Measurements from ENCODE around the gene RABGEF1.
"Not testable (repeated sequence)": the region's sequence is repeated elsewhere in the genome, so short reads cannot be mapped to it uniquely, and the experiment has no call there.

The RABGEF1 gene

DNA sequence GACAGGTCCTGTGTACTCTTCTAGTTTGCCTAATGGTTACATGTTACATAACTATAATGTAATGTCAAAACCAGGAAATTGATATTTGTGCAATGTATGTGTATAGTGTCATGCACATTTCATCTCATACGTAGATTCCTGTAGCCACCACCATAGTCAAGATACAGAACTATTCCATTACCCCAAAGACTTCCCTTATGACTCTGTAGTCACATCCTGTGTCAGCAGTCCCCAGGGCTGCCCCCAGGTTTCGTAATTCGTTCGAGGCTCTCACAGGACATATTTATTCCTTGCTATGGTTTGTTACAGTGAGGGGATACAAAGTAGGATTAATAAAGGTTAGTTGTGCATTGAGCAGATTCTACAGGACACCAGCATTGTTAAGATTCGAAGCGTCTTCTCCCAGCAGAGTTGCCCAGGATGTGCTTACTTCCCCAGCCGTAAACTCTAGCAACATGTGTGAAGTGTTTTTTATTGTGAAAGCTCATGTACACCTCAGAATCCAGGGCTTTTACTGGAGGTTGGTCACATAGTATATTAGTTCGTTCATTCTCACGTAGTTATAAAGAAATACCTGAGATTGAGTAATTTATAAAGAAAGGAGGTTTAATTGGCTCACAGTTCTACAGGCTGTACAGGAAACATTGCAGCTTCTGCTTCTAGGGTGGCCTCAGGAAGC, 18.6 kb downstream of the RABGEF1 start:
- DNase-seq: peak in 1 of 10 donors; percentile 37
- intact Hi-C loops (cut with DNase I): loop anchor here (10.0 kb wide), 1 partner anchor 54 kb away; no protein-coding TSS in a partner anchor

DNA sequence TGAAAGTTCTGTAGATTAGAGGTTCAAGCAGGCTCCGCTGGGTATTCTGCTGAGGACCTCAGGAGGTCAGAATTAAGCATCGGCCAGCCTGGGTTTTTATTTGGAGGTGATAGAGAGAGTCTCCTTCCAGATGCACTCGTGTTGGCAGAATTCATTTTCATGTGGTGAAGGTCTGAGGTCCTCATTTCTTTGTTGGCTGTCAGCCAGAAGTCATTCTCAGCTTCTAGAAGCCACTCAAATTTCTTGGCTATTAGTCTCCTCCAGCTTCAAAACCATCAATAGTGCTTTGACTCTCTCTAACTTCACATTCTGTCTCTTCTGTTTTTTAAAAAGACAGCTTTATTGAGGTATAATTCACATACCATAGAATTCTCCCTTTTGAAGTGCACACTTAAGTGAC, 22.6 kb downstream of the RABGEF1 start:
- intact Hi-C loops (cut with DNase I); DNase-seq: not testable (repeated sequence)

DNA sequence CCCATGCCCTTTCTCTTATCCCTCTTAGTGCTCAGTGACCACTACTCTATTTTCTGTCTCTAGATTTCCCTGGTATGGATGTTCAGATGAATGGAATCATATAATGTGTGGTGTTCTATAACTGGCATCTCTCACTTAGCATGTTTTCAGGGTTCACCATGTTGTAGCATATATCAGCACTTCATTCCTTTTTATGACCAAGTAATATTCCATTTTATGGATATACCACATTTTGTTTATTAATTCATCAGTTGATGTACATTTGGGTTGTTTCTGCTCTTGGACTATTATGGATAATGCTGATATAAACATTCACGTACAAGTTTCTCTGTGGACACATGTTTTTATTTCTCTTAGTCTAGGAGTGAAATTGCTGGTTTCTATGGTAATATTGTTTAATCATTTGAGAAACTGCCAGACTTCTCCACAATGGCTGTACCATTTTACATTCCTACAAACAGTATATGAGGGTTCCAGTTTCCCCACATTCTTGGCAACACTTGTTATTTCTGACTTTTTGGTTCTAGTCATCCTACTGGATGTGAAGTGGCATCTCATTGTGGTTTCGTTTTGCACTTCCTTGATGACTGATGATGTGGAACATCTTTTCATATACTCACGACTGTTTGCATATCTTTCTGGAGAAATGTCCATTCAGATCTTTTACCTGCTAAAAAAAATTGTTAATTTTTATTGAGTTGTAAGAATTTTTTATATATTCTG, 23.3 kb downstream of the RABGEF1 start:
- DNase-seq: not testable (repeated sequence)

DNA sequence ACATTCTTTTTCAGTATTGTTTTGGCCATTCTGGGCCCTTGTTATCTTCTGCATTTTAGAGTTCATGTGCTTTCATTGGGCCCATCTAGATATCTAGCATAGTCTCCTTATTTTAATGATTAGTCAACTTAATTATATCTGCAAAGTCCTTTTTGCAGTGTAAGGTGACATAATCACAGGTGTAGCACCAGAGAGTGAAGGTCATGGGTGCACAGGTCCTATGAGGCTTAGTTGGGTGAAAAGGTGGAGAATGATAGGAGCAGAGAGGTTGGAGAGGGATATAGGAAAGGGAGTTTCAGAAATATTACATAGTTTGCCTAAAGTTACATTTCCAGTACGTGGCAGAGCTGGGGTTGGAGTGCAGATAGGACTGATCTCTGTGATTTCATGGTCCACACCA, 24.4 kb downstream of the RABGEF1 start:
- DNase-seq; intact Hi-C loops (cut with DNase I): not testable (repeated sequence)

More for the DNA sequence above, 23.3 kb downstream of the RABGEF1 start:
- intact Hi-C loops (cut with DNase I): not testable (repeated sequence)

DNA sequence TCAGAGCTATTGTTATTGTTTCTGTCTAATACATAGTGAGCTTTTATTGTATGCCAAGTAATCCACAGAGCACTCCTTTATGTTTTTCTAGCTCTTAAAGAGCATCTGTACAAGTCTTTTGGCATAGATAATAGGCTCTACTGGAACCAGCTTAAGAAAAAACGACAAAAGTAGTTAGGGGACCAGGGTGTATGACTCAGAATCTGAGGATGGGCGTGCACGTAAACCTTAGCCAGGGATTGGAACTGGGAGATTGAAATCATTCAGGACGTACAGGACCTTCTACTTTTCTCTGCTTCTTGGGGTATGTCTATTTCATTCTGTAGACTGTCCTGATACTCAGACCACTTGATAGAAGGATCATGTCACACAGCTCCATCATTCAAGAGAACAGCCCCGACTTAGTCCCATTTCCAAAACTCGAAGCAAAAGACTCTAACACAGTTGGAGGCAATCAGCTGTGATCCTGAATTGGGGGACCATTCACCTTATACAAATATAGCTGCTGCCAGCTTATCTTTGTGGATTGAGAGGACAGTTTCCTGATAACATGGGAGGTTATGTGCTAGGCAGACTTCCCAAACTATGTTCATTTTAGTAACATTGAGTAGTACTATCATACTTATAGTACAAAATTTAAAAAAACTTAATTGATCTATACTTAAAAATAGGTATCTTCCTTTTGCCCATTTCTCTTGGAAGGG, 24.9 kb downstream of the RABGEF1 start:
- DNase-seq; intact Hi-C loops (cut with DNase I): not testable (repeated sequence)

DNA sequence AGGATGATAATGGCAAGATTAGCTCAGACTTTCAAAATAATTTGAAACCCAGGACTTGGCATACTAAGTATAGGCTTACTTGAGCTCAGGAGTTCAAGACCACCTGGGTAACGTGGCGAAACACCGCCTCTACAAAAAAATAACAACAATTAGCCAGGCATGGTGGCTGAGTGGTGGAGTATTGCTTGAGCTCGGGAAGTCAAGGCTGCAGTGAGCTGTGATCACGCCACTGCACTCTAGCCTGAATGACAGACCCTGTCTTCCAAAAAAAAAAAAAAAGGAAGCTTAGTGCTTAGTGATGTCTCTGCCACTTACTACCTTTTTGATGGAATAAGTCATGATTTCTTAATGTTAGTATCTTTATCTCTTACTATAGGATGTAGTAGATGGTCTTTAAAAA, 25.5 kb downstream of the RABGEF1 start:
- peak in 1 of 10 donors; percentile 33 for DNase-seq
- intact Hi-C loops (cut with DNase I): no loop called here

DNA sequence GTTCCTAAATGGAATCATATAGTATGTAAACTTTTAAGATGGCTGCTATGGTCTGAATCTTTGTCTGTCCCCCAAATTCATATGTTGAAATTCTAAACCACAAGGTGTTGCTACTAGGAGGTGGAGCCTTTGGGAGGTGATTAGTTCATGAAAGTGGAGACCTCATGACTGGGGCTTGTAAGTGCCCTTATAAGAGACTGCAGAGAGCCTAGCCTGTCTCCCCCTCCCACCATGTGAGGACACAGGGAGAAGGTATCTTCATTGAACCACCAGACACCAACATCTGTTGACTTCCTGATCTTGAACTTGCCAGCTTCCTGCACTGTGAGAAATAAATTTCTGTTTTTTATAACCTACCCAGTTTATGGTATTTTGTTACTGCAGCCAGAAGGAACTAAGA, 27.0 kb downstream of the RABGEF1 start:
- DNase-seq; intact Hi-C loops (cut with DNase I): not testable (repeated sequence)

- intact Hi-C loops (cut with DNase I): no loop called here
- DNase-seq: no peak
Measured at GRCh38 chr7:66768865-66769832, 28.6 kb downstream of the RABGEF1 start.

GRCh38 chr7:66769833-66770512, 29.4 kb downstream of the RABGEF1 start:
- DNase-seq: no peak

GRCh38 chr7:66771795-66772194, 31.3 kb downstream of the RABGEF1 start:
- intact Hi-C loops (cut with DNase I): no loop called here
- peak in 7 of 10 donors; percentile 15 to 88 (median 29) for DNase-seq

More at GRCh38 chr7:66769833-66770512, 29.4 kb downstream of the RABGEF1 start:
- intact Hi-C loops (cut with DNase I): no loop called here

DNA sequence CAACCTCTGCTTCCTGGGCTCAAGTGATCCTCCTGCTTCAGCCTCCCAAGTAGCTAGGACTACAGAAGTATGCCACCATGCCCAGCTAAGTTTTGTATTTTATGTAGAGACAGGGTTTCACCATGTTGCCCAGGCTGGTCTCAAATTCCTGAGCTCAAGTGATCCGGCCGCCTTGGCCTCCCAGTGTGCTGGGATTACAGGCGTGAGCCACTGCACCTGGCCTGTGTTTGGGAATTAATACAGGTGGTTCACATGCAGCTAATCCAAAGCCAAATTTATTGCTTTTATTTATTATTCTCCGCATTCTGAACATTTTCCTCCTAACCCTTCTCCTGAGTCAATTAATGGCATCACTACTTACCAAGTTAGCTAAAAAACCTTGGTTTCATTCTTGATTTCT, 33.2 kb downstream of the RABGEF1 start:
- intact Hi-C loops (cut with DNase I); DNase-seq: not testable (repeated sequence)

GRCh38 chr7:66776383-66776782, 35.9 kb downstream of the RABGEF1 start:
- DNase-seq; intact Hi-C loops (cut with DNase I): not testable (repeated sequence)

DNA sequence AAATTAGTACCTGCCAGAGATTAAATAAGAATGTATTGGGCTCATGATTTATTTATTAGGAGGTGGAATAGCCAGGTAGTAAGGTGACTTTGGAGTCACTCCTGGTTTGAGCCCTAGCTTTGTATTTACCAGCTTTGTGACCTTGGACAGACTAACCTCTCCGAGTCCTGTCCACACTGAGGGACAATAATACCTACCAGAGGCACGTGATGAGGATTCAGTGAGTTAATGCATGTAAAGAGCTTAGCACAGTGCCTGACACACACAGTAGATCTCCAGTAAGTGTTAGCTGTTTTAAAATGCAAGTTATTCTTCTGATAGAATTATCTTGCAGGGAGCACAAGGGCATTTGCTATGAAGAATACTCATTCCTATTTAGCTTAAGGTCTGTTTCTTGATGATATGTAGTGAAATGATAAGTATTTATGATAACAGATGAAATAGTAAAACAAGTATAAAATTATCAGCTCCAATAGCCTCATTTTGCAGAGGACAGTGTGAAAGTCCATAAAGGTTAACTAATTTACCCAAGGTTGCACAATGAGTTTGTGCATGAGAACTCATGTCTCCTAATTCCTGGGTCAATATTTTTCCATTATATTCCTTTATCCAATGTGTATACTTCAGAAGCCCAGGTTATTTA, 36.4 kb downstream of the RABGEF1 start:
- DNase-seq: no peak
- intact Hi-C loops (cut with DNase I): no loop called here

DNA sequence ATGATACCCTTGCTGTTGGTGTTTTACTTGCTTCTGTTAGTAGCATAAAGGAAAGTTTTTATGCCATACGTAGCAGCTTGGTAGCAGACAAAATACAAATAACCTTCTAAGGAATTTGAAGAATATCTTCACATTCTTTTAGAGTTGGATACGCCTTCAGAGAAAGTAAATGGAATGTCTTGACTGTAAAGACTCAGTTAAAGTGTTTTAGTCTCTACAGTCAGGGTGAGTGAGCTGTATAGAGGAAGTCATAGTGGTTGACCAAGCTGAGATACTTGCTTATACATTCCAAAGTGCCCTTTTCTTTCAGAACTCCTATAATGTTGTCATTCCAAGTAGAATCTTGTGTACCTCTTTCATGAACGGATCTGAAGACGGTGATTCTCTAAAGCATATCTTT, 37.7 kb downstream of the RABGEF1 start:
- no peak for DNase-seq

DNA sequence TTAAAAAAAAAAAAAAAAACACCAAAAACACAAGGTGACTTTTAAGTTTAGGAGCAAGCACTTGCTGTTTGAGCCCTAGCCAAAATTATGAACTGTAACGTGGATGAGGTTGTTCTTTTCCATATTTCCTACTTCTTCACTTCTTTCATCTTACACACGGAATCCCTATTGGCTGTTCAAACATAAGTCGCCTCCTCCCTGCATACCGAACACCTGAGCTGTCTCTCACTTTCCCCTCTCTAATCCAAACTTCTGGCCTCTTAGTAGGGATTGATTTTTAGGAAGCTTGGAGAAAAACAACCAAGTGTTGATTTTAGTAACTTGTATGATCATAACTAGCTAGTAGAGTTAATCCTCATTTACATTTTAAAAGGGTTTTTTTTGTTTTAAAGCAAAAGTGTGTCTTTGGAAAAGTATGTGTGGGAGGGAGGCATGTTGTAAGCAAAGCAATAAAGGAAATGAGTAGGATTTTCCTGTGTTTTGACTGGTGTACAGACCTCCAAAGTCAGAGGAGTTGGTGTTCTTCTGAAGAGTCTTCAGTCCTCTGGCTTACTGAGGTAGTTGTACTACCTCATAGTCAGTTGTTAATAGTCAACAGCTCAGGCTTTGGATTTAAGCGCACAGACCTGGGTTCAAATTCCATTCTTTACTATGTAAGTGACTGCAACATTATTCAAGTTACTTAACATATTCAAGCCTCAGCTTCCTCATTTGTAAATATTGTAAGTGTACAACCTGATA, 39.3 kb downstream of the RABGEF1 start:
- intact Hi-C loops (cut with DNase I): no loop called here
- DNase-seq: no peak

More for the DNA sequence above, 37.7 kb downstream of the RABGEF1 start:
- intact Hi-C loops (cut with DNase I): no loop called here

DNA sequence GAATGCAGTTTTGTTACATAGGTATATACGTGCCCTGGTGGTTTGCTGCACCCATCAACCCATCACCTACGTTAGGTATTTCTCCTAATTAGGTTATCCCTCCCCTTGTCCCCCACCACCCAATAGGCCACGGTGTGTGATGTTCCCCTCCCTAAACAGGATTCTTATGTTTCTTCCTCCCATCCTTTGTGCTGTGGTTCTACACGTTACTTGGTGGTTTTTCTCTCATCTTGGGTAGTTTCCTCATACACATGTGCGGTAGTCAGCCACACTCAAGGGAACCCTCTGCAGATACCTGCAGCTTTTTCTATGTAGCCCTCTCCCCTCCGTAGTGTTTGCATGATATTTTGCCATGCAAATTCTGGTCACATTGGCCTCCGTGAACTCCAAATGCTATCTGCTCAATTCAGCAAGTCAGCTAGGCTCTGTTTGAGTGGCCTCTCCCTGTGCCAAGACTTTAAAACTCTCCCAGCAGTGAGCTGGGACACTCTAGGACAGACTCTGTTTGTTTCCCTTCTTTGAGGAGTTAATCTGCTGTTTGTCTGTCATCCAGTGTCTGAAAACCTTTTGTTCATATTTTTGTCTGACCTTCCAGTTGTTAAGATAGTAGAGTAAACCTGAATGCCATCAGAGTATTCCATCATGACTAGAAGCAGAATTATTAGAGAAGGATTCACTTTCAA, 41.0 kb downstream of the RABGEF1 start:
- intact Hi-C loops (cut with DNase I): no loop called here
- DNase-seq: peak in 1 of 10 donors; percentile 16

- intact Hi-C loops (cut with DNase I); DNase-seq: not testable (repeated sequence)
Measured at GRCh38 chr7:66782875-66783274, 42.3 kb downstream of the RABGEF1 start.

Measured in posterior cingulate gyrus (tissue), 11 donors.